GM12878 (cell line): ENCODE measurements around the gene JADE1. TPM values are rescaled to one million over a fixed set of nuclear protein-coding genes. Genes with fewer than 3 reads are reported as not detected.

ENCODE experiments used
- ATAC-seq: fragments of 200-7000 bp; cut with Tn5 transposase; 3 replicates; pipeline ENCODE4 v1.9.1; 2020; ENCODE audit warnings: mild to moderate bottlenecking, moderate library complexity
- BruUV-seq: library from RNA; stranded (reverse); fragments of 400-500 nt; replicated peaks from 2 replicates; lab custom pipeline; 2021; lab: Mats Ljungman, UMichigan
- CTCF ChIA-PET: fragments of 300-600 bp; sonication (Branson Sonifier 250); formaldehyde crosslinking; extraction: SDS; loops from one replicate; lab custom pipeline; 2021; ENCODE audit warnings: inconsistent platforms; lab: Yijun Ruan, JAX
- POLR2A ChIA-PET: fragments of 350-600 bp; formaldehyde crosslinking; extraction: SDS; loops from one replicate; lab custom pipeline; 2021; ENCODE audit warnings: inconsistent platforms; lab: Charles Lee
- RAD21 ChIA-PET: fragments of 300-600 bp; sonication (Branson Sonifier 250); formaldehyde crosslinking; loops from one replicate; lab custom pipeline; 2023; ENCODE audit warnings: antibody characterized with exemption; ENCODE audit not compliant: unreplicated experiment; lab: Charles Lee
- SMC1A ChIA-PET: fragments of 300-600 bp; sonication (Branson Sonifier 250); formaldehyde crosslinking; loops from one replicate; lab custom pipeline; 2023; ENCODE audit not compliant: unreplicated experiment, uncharacterized antibody; lab: Charles Lee
- DNase-seq: peaks from one replicate; pipeline ENCODE4 v3.0.0-alpha.2; 2011; ENCODE audit warnings: low read depth, low spot score
- FAIRE-seq: peaks from 3 replicates; lab custom pipeline; 2011; peaks lifted over from hg19 to GRCh38; lab: Jason Lieb, UNC
- H2AFZ ChIP-seq: 2 replicates; pipeline ENCODE4 v1.6.0; 2011; ENCODE audit warnings: low read depth, low read length, control low read depth; ENCODE audit not compliant: control insufficient read depth
- H3K27ac ChIP-seq: 2 replicates; pipeline ENCODE4 v1.5.1; 2011; ENCODE audit warnings: control low read depth; ENCODE audit not compliant: control insufficient read depth, insufficient read depth
- H3K27me3 ChIP-seq, 2 experiments: replicated peaks in 1 of 2; 2 replicates each; pipeline versions ENCODE4 v1.6.0 to v1.6.1; 2011; ENCODE audit warnings: low read length in 1 of 2; ENCODE audit not compliant: control insufficient read depth in 2 of 2, insufficient read depth in 2 of 2
- H3K36me3 ChIP-seq, 2 experiments: 2 replicates each; pipeline ENCODE4 v1.5.1; 2011; ENCODE audit warnings: low read length in 1 of 2; ENCODE audit not compliant: control insufficient read depth in 2 of 2, insufficient read depth in 2 of 2
- H3K4me1 ChIP-seq: 2 replicates; pipeline ENCODE4 v1.6.1; 2011; ENCODE audit warnings: mild to moderate bottlenecking, low read length, moderate library complexity, mixed read lengths; ENCODE audit not compliant: control insufficient read depth, insufficient read depth
- H3K4me2 ChIP-seq: 2 replicates; pipeline ENCODE4 v1.6.0; 2011; ENCODE audit warnings: control low read depth; ENCODE audit not compliant: control insufficient read depth, insufficient read depth
- H3K4me3 ChIP-seq: fragments of 200-600 bp; sonication (generic); 2 replicates; pipeline ENCODE4 v1.5.1; 2016
- H3K79me2 ChIP-seq: 2 replicates; pipeline ENCODE4 v1.6.0; 2011; ENCODE audit warnings: low read length; ENCODE audit not compliant: control insufficient read depth, insufficient read depth
- H3K9ac ChIP-seq: 2 replicates; pipeline ENCODE4 v1.8.0; 2011; ENCODE audit warnings: low read length, control low read depth, mixed read lengths; ENCODE audit not compliant: control insufficient read depth, insufficient read depth
- H3K9me3 ChIP-seq: replicated peaks from 3 replicates; pipeline ENCODE4 v1.5.1; 2011; ENCODE audit warnings: mild to moderate bottlenecking, low read length; ENCODE audit not compliant: control insufficient read depth, insufficient read depth
- H4K20me1 ChIP-seq: 2 replicates; pipeline ENCODE4 v1.6.0; 2011; ENCODE audit not compliant: control insufficient read depth, insufficient read depth
- BMI1 ChIP-seq: fragments of 450-650 bp; IDR thresholded peaks from 2 replicates; pipeline ENCODE4 v1.6.1; 2016; ENCODE audit warnings: mild to moderate bottlenecking, moderate library complexity, borderline replicate concordance
- HCFC1 ChIP-seq: fragments of 150-350 bp; IDR thresholded peaks from 2 replicates; pipeline ENCODE4 v1.6.1; 2014; ENCODE audit warnings: low read length
- HDAC6 ChIP-seq: fragments of 200-600 bp; sonication (generic); IDR thresholded peaks from one replicate; pipeline ENCODE4 v1.8.0; 2017; ENCODE audit warnings: antibody characterized with exemption; ENCODE audit not compliant: unreplicated experiment
- JUNB ChIP-seq: IDR thresholded peaks from 2 replicates; pipeline ENCODE4 v1.6.1; 2016; ENCODE audit warnings: antibody characterized with exemption, mild to moderate bottlenecking
- LARP7 ChIP-seq: fragments of 450-650 bp; IDR thresholded peaks from 2 replicates; pipeline ENCODE4 v1.6.1; 2017; ENCODE audit warnings: mild to moderate bottlenecking
- MAX ChIP-seq: IDR thresholded peaks from 2 replicates; pipeline ENCODE4 v1.6.1; 2012; ENCODE audit warnings: low read depth, low read length, improper control_type of control experiment
- NFYB ChIP-seq: IDR thresholded peaks from 2 replicates; pipeline ENCODE4 v1.6.1; 2011; ENCODE audit warnings: low read depth, mild to moderate bottlenecking, low read length, improper control_type of control experiment, moderate library complexity; ENCODE audit not compliant: insufficient read depth
- SIN3A ChIP-seq: IDR thresholded peaks from 2 replicates; pipeline ENCODE4 v1.6.1; 2012; ENCODE audit warnings: low read depth, low read length, improper control_type of control experiment
- SRF ChIP-seq, 2 experiments: IDR thresholded peaks; 2 replicates each; pipeline ENCODE4 v1.6.1; 2011; ENCODE audit warnings: low read depth in 2 of 2, low read length in 2 of 2, mild to moderate bottlenecking in 1 of 2, moderate library complexity in 1 of 2
- ZBED1 ChIP-seq: IDR thresholded peaks from 2 replicates; pipeline ENCODE4 v1.6.1; 2016; ENCODE audit warnings: borderline replicate concordance
- ZZZ3 ChIP-seq: IDR thresholded peaks from 2 replicates; pipeline ENCODE4 v1.6.1; 2011; ENCODE audit warnings: low read depth; ENCODE audit not compliant: control insufficient read depth, insufficient read length
- WGBS: methylation state at CpG from one replicate; pipeline ENCODE4 v1.1.6; 2016; ENCODE audit warnings: low lambda C conversion rate; ENCODE audit not compliant: insufficient replicate concordance, insufficient coverage; ENCODE audit errors: missing lambda C conversion rate; 5-methylcytosine and 5-hydroxymethylcytosine counted together
- in situ Hi-C: fragments of 300-500 bp; cut with MboI; formaldehyde crosslinking; loops from 9 replicates; pipeline ENCODE4 v1.14.3; 2018; ENCODE audit warnings: mixed read lengths
- intact Hi-C: fragments of 100-400 bp; cut with micrococcal nuclease; formaldehyde crosslinking; loops from one replicate; pipeline ENCODE4 v1.14.2; 2022; ENCODE audit not compliant: unreplicated experiment
- polyA plus RNA-seq, 11 experiments: library from polyadenylated mRNA; depleted of rRNA in 4 of 11; unstranded in 6 of 11; stranded (reverse) in 5 of 11; fragments of >200 nt; fragmentation: Nextera tagmentation in 4 of 11; fragmentation: Illumina TruSeq in 1 of 11; extraction: Ambion mirVana in 4 of 11; extraction: Trizol in 1 of 11; gene quantifications; 1 replicate in 1 of 11; 2 replicates in 10 of 11; pipeline versions ENCODE4 v1.2.1 to v1.2.3, GENCODE V29; 2011 to 2016; ENCODE audit warnings: inconsistent platforms in 2 of 11, missing spikeins in 2 of 11, low read depth in 1 of 11
- total RNA-seq, 4 experiments: library from RNA; depleted of rRNA in 3 of 4; stranded (reverse); fragments of >200 nt in 3 of 4; fragmentation: Illumina TruSeq in 1 of 4; extraction: Trizol in 1 of 4; gene quantifications; 2 replicates each; pipeline versions ENCODE4 v1.2.1 to v1.2.3, GENCODE V29; 2013 to 2021
- TF ChIP-seq, protein P1 (sequence below): IDR thresholded peaks from 2 replicates; pipeline ENCODE4 v1.6.1; 2011; ENCODE audit warnings: mild to moderate bottlenecking, low read depth, low read length, moderate library complexity; ENCODE audit not compliant: insufficient replicate concordance
- TF ChIP-seq, protein P2 (sequence below): fragments of 450-650 bp; IDR thresholded peaks from 2 replicates; pipeline ENCODE4 v1.6.1; 2017; ENCODE audit warnings: borderline replicate concordance

The JADE1 gene
- total and polyA plus RNA-seq, 10 of the 15 experiments (the other 5 are each of a cell fraction or from before 2014, with no cell fraction given): 5.9 to 27.2 (median 15.8) TPM

- no peak for FAIRE-seq
- Histone ChIP-seq H4K20me1 (no peaks in the 10 kb centered on the region; the same call in 1 of the 2 replicates), H3K9ac (no peak overlapping the region), H3K27ac (no peak overlapping the region)
- BruUV-seq: no TSS peak
- TF ChIP-seq SRF (IDR thresholded peaks at IDR 0.05; ENCODE audit: low read depth in 2 of 2, low read length in 2 of 2): no peak
- TF ChIP-seq, protein P1, sequence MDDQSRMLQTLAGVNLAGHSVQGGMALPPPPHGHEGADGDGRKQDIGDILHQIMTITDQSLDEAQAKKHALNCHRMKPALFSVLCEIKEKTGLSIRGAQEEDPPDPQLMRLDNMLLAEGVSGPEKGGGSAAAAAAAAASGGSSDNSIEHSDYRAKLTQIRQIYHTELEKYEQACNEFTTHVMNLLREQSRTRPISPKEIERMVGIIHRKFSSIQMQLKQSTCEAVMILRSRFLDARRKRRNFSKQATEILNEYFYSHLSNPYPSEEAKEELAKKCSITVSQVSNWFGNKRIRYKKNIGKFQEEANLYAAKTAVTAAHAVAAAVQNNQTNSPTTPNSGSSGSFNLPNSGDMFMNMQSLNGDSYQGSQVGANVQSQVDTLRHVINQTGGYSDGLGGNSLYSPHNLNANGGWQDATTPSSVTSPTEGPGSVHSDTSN: no peak
- TF ChIP-seq, all 136 proteins: peak for 0
- Histone ChIP-seq H3K4me2 (no peak overlapping the region), H2AFZ (no peak overlapping the region), H3K9me3 (no peaks in the 10 kb centered on the region), H3K36me3 (peaks cover 45 to 51% of the 10 kb centered on the region in 2 experiments), H3K4me1 (no peaks in the 10 kb centered on the region), H3K4me3 (no peak overlapping the region), H3K79me2 (no peaks in the 10 kb centered on the region), H3K27me3 (no peaks in the 10 kb centered on the region)
- ATAC-seq: no peak
- ChIA-PET POLR2A (no interaction called here), SMC1A (no interaction called here), CTCF (interaction anchor here (1.3 kb wide), 1 partner anchor 11 kb away, joined by 3 read pairs; no protein-coding TSS in a partner anchor), RAD21 (no interaction called here)
- DNase-seq: no peak
- 88% methylated on average over 3 of the region's 3 CpGs for WGBS
- intact Hi-C loops (no loop called here), in situ Hi-C loops (no loop called here)
Measured at GRCh38 chr4:128848461-128848860, 39.0 kb downstream of the JADE1 start.

DNA sequence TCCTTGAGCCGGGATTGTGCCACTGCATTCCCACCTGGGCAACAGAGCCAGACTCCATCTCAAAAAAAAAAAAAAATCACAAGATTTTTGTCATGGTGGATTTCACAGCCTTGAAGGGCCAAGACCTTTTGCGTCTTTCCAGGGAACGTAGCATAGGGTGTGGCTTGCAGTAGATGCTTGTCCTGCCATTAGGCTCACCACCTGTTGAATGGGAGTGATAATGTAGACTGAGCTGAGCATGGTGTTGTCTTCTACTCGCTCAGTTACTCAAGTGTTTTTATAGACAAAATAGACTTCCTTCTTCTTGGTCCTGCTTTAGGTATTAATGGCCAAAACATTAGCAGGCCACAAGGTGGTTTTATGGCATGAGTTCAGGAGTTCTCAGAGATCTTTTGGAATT lies 40.8 kb downstream of the JADE1 start:
- Histone ChIP-seq H4K20me1 (no peaks in the 10 kb centered on the region; the same call in 1 of the 2 replicates), H3K4me2 (no peak overlapping the region), H3K9ac (no peak overlapping the region), H3K27me3 (no peaks in the 10 kb centered on the region), H3K79me2 (no peaks in the 10 kb centered on the region), H3K36me3 (peaks cover 38 to 50% of the 10 kb centered on the region in 2 experiments), H3K27ac (no peak overlapping the region), H3K9me3 (no peaks in the 10 kb centered on the region), H3K4me3 (no peak overlapping the region), H3K4me1 (no peaks in the 10 kb centered on the region), H2AFZ (no peak overlapping the region)
- WGBS: 100% methylated on average over 3 of the region's 4 CpGs
- RAD21 ChIA-PET: no interaction called here
- FAIRE-seq (no peak), DNase-seq (no peak), ATAC-seq (no peak)
- CTCF ChIA-PET: interaction anchor here (1.0 to 1.2 kb wide), 2 partner anchors 9 to 12 kb away, joined by 3 read pairs; no protein-coding TSS in a partner anchor
- in situ Hi-C loops: no loop called here
- intact Hi-C loops: no loop called here
- BruUV-seq: no TSS peak
- POLR2A ChIA-PET: interaction anchor here (0.6 to 0.7 kb wide), 2 partner anchors 24 to 332 kb away, joined by 3 to 4 read pairs; no protein-coding TSS in a partner anchor
- TF ChIP-seq NFYB (no peak), BMI1 (no peak), HDAC6 (no peak), HCFC1 (no peak), MAX (no peak), ZZZ3 (no peak), JUNB (no peak), SIN3A (no peak), ZBED1 (no peak), LARP7 (no peak)
- TF ChIP-seq, protein P2, sequence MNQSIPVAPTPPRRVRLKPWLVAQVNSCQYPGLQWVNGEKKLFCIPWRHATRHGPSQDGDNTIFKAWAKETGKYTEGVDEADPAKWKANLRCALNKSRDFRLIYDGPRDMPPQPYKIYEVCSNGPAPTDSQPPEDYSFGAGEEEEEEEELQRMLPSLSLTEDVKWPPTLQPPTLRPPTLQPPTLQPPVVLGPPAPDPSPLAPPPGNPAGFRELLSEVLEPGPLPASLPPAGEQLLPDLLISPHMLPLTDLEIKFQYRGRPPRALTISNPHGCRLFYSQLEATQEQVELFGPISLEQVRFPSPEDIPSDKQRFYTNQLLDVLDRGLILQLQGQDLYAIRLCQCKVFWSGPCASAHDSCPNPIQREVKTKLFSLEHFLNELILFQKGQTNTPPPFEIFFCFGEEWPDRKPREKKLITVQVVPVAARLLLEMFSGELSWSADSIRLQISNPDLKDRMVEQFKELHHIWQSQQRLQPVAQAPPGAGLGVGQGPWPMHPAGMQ: no peak
- SMC1A ChIA-PET: interaction anchor here (1.3 to 1.5 kb wide), 3 partner anchors 11 to 37 kb away, joined by 3 to 5 read pairs (median 4); no protein-coding TSS in a partner anchor
